Measurements from ENCODE around the gene IGF1. TPM values are rescaled to one million over a fixed set of nuclear protein-coding genes. Genes with fewer than 3 reads are reported as not detected.
"Not testable (repeated sequence)": the region's sequence is repeated elsewhere in the genome, so short reads cannot be mapped to it uniquely, and the experiment has no call there.

The IGF1 gene
- total RNA-seq, 1 donor from 2014 or later = 6.0 TPM

- Histone ChIP-seq H3K27ac (no peak overlapping the region), H3K4me1 (no peaks in the 10 kb centered on the region), H3K36me3 (no peaks in the 10 kb centered on the region), H3K27me3 (no peaks in the 10 kb centered on the region), H3K9me3 (no peaks in the 10 kb centered on the region), H3K4me3 (no peak overlapping the region)
- TF ChIP-seq CTCF (IDR thresholded peaks at IDR 0.05) = no peak
- ATAC-seq (no peak), DNase-seq (no peak)
- intact Hi-C loops (cut with DNase I) = no loop called here
These were observed 115.0 kb downstream of the IGF1 start for GRCh38 chr12:102365365-102365764.

- DNase-seq = no peak
- ATAC-seq = no peak
- intact Hi-C loops (cut with DNase I) = no loop called here
- no peaks in the 10 kb centered on the region for H3K4me1 ChIP-seq
- no peaks in the 10 kb centered on the region for H3K27me3 ChIP-seq
- H3K27ac ChIP-seq = no peak overlapping the region
- no peak overlapping the region for H3K4me3 ChIP-seq
- H3K36me3 ChIP-seq = no peaks in the 10 kb centered on the region
- no peak for TF ChIP-seq CTCF (IDR thresholded peaks at IDR 0.05)
- no peaks in the 10 kb centered on the region for H3K9me3 ChIP-seq
These were observed 115.7 kb downstream of the IGF1 start for GRCh38 chr12:102364709-102365108.

GRCh38 chr12:102356690-102357089 lies 123.7 kb downstream of the IGF1 start:
- Histone ChIP-seq H3K9me3 (no peaks in the 10 kb centered on the region), H3K27me3 (no peaks in the 10 kb centered on the region), H3K4me3 (no peak overlapping the region), H3K27ac (no peak overlapping the region), H3K36me3 (no peaks in the 10 kb centered on the region), H3K4me1 (no peaks in the 10 kb centered on the region)
- no peak for TF ChIP-seq CTCF (IDR thresholded peaks at IDR 0.05)
- intact Hi-C loops (cut with DNase I) = no loop called here
- ATAC-seq = no peak
- no peak for DNase-seq

- intact Hi-C loops (cut with DNase I); H3K27me3 ChIP-seq; ATAC-seq; H3K27ac ChIP-seq; H3K4me3 ChIP-seq; H3K9me3 ChIP-seq; DNase-seq; H3K4me1 ChIP-seq; H3K36me3 ChIP-seq: not testable (repeated sequence)
These were observed 126.1 kb downstream of the IGF1 start for GRCh38 chr12:102354281-102354680.

GRCh38 chr12:102351322-102351721 lies 129.0 kb downstream of the IGF1 start:
- no peaks in the 10 kb centered on the region for H3K36me3 ChIP-seq
- H3K4me1 ChIP-seq = no peaks in the 10 kb centered on the region
- ATAC-seq = no peak
- intact Hi-C loops (cut with DNase I) = no loop called here
- no peak overlapping the region for H3K27ac ChIP-seq
- DNase-seq = no peak
- no peaks in the 10 kb centered on the region for H3K27me3 ChIP-seq
- no peak for TF ChIP-seq CTCF (IDR thresholded peaks at IDR 0.05)
- H3K4me3 ChIP-seq = no peak overlapping the region
- no peaks in the 10 kb centered on the region for H3K9me3 ChIP-seq

GRCh38 chr12:102350070-102350469 lies 130.3 kb downstream of the IGF1 start:
- intact Hi-C loops (cut with DNase I) = no loop called here
- H3K4me1 ChIP-seq = no peaks in the 10 kb centered on the region
- ATAC-seq (no peak), DNase-seq (no peak)
- H3K9me3 ChIP-seq = no peaks in the 10 kb centered on the region
- H3K27ac ChIP-seq = no peak overlapping the region
- H3K27me3 ChIP-seq = no peaks in the 10 kb centered on the region
- H3K4me3 ChIP-seq = no peak overlapping the region
- H3K36me3 ChIP-seq = no peaks in the 10 kb centered on the region
- no peak for TF ChIP-seq CTCF (IDR thresholded peaks at IDR 0.05)
